Ovary (tissue), 9 donors: Measurements from ENCODE around the gene GPSM1. TPM values are rescaled to one million over a fixed set of nuclear protein-coding genes. Genes with fewer than 3 reads are reported as not detected.

Experiments used
- DNase-seq, 5 donors: peaks; one replicate each; pipeline ENCODE4 v3.0.0-alpha.2; 2019 to 2020
- H3K27ac ChIP-seq, 2 donors: fragments of 200-600 bp; one replicate each; pipeline versions ENCODE4 v1.5.1 to v1.8.0; 2019 to 2022
- H3K27me3 ChIP-seq: fragments of 200-600 bp; one replicate; pipeline ENCODE4 v1.8.0; 2022
- H3K36me3 ChIP-seq: fragments of 200-600 bp; sonication (generic); one replicate; pipeline ENCODE4 v1.5.1; 2019
- H3K4me1 ChIP-seq: one replicate; pipeline ENCODE4 v1.8.1; 2013; ENCODE audit warnings: mild to moderate bottlenecking, moderate library complexity; ENCODE audit not compliant: insufficient read depth
- H3K4me3 ChIP-seq: fragments of 200-600 bp; sonication (generic); one replicate; pipeline ENCODE4 v1.5.1; 2017
- H3K9me3 ChIP-seq, 2 donors: fragments of 200-600 bp in 1 of 2; sonication (generic) in 1 of 2; one replicate each; pipeline versions ENCODE4 v1.5.1 to v1.8.1; 2013 to 2019; ENCODE audit warnings: mild to moderate bottlenecking in 1 of 2, moderate library complexity in 1 of 2
- EP300 ChIP-seq: sonication (generic); formaldehyde crosslinking; IDR thresholded peaks from one replicate; pipeline ENCODE4 v1.6.1; 2017; ENCODE audit warnings: antibody characterized with exemption
- POLR2A ChIP-seq: fragments of 450-650 bp; IDR thresholded peaks from one replicate; pipeline ENCODE4 v1.6.1; 2017; ENCODE audit warnings: antibody characterized with exemption, mild to moderate bottlenecking, moderate library complexity
- WGBS, 3 donors: extraction: QIAGEN DNeasy Blood & Tissue Kit in 1 of 3; methylation state at CpG; one replicate each; pipeline versions ENCODE4 v1.1.5 to v1.1.7; 2013 to 2017; 5-methylcytosine and 5-hydroxymethylcytosine counted together
- intact Hi-C, 4 donors: fragments of 100-400 bp; cut with DNase I; formaldehyde crosslinking; loops; one replicate each; pipeline versions ENCODE4 v1.11.0 to v1.15.1; 2022 to 2023
- polyA plus RNA-seq, 2 donors: library from polyadenylated mRNA; stranded (reverse); fragments of 200-250 nt in 1 of 2; fragments of 350-450 nt in 1 of 2; fragmentation: Illumina TruSeq in 1 of 2; extraction: RNeasy Lipid Tissue Mini Kit (QIAGEN cat#74804) in 1 of 2; gene quantifications; one replicate each; pipeline ENCODE4 v1.2.3, GENCODE V29; 2013 to 2014
- total RNA-seq, 7 donors: library from RNA; depleted of rRNA in 2 of 7; stranded (reverse); fragments of >200 nt in 2 of 7; fragmentation: NEBNext Ultra II Directional in 3 of 7; extraction: Animal tissue kit (Norgen Biotek cat#: 25700) in 3 of 7; gene quantifications; one replicate each; pipeline versions ENCODE4 v1.1.0 to v1.2.4, GENCODE V29; 2016 to 2023
- TF ChIP-seq, protein P1 (sequence below), 3 donors: fragments of 450-650 bp in 2 of 3; fragments of 200-600 bp in 1 of 3; IDR thresholded peaks; one replicate each; pipeline versions ENCODE4 v1.5.1 to v1.8.0; 2016 to 2022; ENCODE audit warnings: antibody characterized with exemption in 3 of 3, mild to moderate bottlenecking in 1 of 3
- donor health status: DM: no; HTN: no; CAD: no; lungs with moderate emphysema.
- donor health status: DM: no; HTN: no; CAD: no.
- donor health status: Bipolar disorder and iron deficiency.
- donor health status: DM: yes; HTN: yes; CAD: no.
- donor health status: DM: no; HTN: no; CAD: no.
- donor health status: DM: yes; HTN: yes; CAD: no.

The GPSM1 gene
- total and polyA plus RNA-seq, 9 donors = 0.57 to 65.4 (median 36.3) TPM

DNA sequence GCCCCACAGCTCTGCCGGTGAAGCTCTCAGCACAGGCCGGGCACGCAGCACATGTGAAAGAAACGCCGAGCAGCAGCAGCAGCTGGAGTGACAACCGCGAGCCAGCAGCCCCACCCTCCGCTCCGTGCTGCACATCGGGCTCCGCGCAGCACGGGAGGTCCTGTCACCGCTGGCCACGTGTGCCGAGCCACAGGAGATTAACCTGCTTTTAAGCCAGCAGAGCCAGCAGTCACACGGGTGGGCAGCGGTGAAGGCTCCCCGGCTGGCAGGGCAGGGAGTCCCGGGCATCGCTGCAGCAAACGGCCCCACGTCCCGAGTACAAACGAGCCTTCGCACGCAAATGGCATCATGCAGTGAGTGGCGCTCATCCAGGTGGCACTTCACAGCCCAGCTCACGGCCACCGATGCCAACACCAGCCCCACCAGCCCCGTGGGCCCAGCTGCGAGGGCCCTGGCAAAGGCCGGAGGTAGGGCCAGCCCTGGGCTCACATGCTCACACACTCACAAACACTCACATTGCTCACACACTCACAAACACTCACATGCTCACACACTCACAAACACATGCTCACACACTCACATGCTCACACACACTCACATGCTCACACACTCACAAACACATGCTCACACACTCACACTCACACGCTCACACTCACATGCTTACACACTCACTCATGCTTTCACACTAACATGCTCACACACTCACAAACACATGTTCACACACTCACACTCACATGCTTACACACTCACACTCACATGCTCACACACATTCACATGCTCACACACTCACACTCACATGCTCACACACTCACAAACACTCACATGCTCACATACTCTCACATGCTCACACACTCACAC lies 34.5 kb upstream of the GPSM1 start:
- Histone ChIP-seq H3K4me1 (no peaks in the 10 kb centered on the region), H3K27ac (no peak overlapping the region), H3K27me3 (no peaks in the 10 kb centered on the region), H3K36me3 (no peaks in the 10 kb centered on the region), H3K9me3 (no peaks in the 10 kb centered on the region), H3K4me3 (no peak overlapping the region)
- intact Hi-C loops = no loop called here
- TF ChIP-seq EP300 (no peak), POLR2A (no peak)
- TF ChIP-seq, protein P1, sequence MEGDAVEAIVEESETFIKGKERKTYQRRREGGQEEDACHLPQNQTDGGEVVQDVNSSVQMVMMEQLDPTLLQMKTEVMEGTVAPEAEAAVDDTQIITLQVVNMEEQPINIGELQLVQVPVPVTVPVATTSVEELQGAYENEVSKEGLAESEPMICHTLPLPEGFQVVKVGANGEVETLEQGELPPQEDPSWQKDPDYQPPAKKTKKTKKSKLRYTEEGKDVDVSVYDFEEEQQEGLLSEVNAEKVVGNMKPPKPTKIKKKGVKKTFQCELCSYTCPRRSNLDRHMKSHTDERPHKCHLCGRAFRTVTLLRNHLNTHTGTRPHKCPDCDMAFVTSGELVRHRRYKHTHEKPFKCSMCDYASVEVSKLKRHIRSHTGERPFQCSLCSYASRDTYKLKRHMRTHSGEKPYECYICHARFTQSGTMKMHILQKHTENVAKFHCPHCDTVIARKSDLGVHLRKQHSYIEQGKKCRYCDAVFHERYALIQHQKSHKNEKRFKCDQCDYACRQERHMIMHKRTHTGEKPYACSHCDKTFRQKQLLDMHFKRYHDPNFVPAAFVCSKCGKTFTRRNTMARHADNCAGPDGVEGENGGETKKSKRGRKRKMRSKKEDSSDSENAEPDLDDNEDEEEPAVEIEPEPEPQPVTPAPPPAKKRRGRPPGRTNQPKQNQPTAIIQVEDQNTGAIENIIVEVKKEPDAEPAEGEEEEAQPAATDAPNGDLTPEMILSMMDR (IDR thresholded peaks at IDR 0.05) = no peak
- no peak for DNase-seq
- 67 to 85% (median 79%) methylated on average over 29 to 34 of the region's 34 CpGs for WGBS, 3 donors

DNA sequence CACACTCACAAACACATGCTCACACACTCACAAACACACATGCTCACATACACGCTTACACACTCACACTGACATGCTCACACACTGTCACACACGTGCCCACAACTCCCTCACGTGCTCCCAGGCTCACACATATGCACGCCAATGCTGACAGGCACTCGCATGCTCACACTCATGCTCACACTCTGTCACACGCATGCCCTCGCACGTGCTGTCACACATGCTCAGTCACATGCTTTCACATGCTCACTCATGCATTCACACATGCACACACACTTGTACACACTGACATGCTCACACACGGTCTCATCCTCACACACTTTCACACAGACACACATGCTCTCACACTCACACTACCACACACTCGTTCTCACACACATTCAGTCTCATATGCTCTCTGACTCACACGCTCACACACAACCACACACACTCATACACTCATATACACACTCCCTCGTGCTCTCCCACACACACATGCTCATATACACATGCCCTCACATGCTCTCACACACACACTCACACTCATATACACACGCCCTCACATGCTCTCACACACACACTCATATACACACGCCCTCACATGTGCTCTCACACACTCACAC lies 33.8 kb upstream of the GPSM1 start:
- no peaks in the 10 kb centered on the region for H3K9me3 ChIP-seq
- no peak for DNase-seq
- intact Hi-C loops = no loop called here
- H3K4me1 ChIP-seq = no peaks in the 10 kb centered on the region
- H3K4me3 ChIP-seq = no peak overlapping the region
- 81 to 83% (median 81%) methylated on average over 14 of the region's 14 CpGs for WGBS, 3 donors
- TF ChIP-seq EP300 = no peak
- TF ChIP-seq, protein P1 (IDR thresholded peaks at IDR 0.05) = no peak
- TF ChIP-seq POLR2A = no peak
- H3K27me3 ChIP-seq = no peaks in the 10 kb centered on the region
- no peak overlapping the region for H3K27ac ChIP-seq
- H3K36me3 ChIP-seq = no peaks in the 10 kb centered on the region

DNA sequence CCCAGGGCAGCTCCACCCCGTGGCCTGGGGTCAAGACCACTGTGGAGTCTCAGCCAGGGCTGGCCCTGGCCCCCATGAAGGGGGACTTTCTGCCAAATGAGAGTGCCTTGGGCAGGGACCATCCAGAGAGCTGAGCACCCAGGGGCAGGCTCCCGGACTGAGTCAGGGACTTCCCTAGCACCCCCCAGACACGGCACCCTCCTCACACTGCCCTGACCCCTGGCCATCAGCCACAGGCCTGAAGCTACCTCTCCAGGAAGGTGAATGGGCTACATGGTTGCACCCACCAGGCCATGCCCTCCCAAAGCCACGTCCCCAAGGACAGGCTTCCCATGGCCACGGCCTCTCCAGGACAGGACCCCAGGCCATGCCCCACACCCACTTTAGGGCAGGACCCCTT lies 32.9 kb upstream of the GPSM1 start:
- intact Hi-C loops = no loop called here
- no peak overlapping the region for H3K27ac ChIP-seq
- no peaks in the 10 kb centered on the region for H3K36me3 ChIP-seq
- no peaks in the 10 kb centered on the region for H3K27me3 ChIP-seq
- no peak for DNase-seq
- TF ChIP-seq, protein P1 (IDR thresholded peaks at IDR 0.05) = no peak
- TF ChIP-seq EP300 = no peak
- TF ChIP-seq POLR2A = no peak
- H3K9me3 ChIP-seq = no peaks in the 10 kb centered on the region
- 68 to 71% (median 70%) methylated on average over 5 of the region's 5 CpGs for WGBS, 3 donors
- no peak overlapping the region for H3K4me3 ChIP-seq
- H3K4me1 ChIP-seq = no peaks in the 10 kb centered on the region

DNA sequence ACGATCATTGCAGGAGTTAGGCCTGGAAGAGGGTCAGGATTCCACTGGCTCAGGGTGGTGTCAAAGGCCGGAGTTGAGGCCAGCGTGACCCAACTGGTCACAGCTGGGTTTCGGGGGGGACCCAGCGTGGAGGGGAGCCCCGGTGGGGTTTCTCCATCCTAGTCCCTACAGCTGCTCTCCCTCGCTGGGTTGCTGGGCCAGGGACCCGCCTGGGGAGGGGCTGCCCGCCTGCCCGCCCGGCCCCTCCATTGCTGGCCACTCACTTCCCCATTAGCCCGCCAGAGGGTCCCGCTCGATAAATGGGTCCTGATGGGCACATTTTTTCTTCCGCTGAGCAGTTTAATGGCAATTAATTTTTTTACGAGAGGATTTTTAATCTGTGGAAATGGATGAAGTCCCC lies 32.3 kb upstream of the GPSM1 start:
- intact Hi-C loops = no loop called here
- Histone ChIP-seq H3K9me3 (no peaks in the 10 kb centered on the region), H3K4me3 (no peak overlapping the region), H3K36me3 (no peaks in the 10 kb centered on the region), H3K4me1 (no peaks in the 10 kb centered on the region), H3K27me3 (no peaks in the 10 kb centered on the region), H3K27ac (no peak overlapping the region)
- DNase-seq = no peak
- 86 to 89% (median 89%) methylated on average over 16 of the region's 16 CpGs for WGBS, 3 donors
- TF ChIP-seq, protein P1 (IDR thresholded peaks at IDR 0.05) = no peak
